B cell (primary cell): ENCODE measurements around the gene HS3ST5. TPM values are rescaled to one million over a fixed set of nuclear protein-coding genes. Genes with fewer than 3 reads are reported as not detected.

ENCODE experiments used
- ATAC-seq: fragments of 200-7000 bp; cut with Tn5 transposase; one replicate; pipeline ENCODE4 v1.10.0; 2021; ENCODE audit warnings: low read depth, mild to moderate bottlenecking, moderate number of reproducible peaks, moderate library complexity
- CTCF ChIA-PET: fragments of 350-600 bp; sonication (Branson Sonifier 250); formaldehyde crosslinking; loops from one replicate; lab custom pipeline; 2021; ENCODE audit warnings: antibody characterized with exemption, inconsistent platforms; lab: Charles Lee
- POLR2A ChIA-PET: fragments of 350-600 bp; sonication (Branson Sonifier 250); formaldehyde crosslinking; loops from one replicate; lab custom pipeline; 2021; ENCODE audit warnings: antibody characterized with exemption; lab: Charles Lee
- DNase-seq: peaks from one replicate; pipeline ENCODE4 v3.0.0; 2013
- H2AFZ ChIP-seq: 2 replicates; pipeline ENCODE4 v1.6.1; 2012; ENCODE audit warnings: mild to moderate bottlenecking, low read depth, low read length; ENCODE audit not compliant: insufficient read depth, poor library complexity, severe bottlenecking
- H3K27ac ChIP-seq, 2 donors: 1 replicate in 1 of 2; 2 replicates in 1 of 2; pipeline ENCODE4 v1.5.1; 2012 to 2013; ENCODE audit warnings: low read length in 2 of 2, mild to moderate bottlenecking in 2 of 2, moderate library complexity in 1 of 2
- H3K27me3 ChIP-seq, 4 experiments: fragments of 200-600 bp in 1 of 4; sonication (generic) in 1 of 4; replicated peaks in 1 of 4; 1 replicate in 2 of 4; 2 replicates in 2 of 4; pipeline versions ENCODE4 v1.6.1 to v1.7.0; 2013 to 2016; ENCODE audit warnings: low read length in 3 of 4, mild to moderate bottlenecking in 2 of 4, mixed read lengths in 1 of 4, moderate library complexity in 1 of 4; ENCODE audit not compliant: insufficient read depth in 4 of 4, control insufficient read depth in 3 of 4; ENCODE audit errors: control extremely low read depth in 1 of 4
- H3K36me3 ChIP-seq, 2 experiments: replicated peaks in 1 of 2; 1 replicate in 1 of 2; 2 replicates in 1 of 2; pipeline versions ENCODE4 v1.6.1 to v1.7.1; 2013; ENCODE audit warnings: low read length in 1 of 2; ENCODE audit not compliant: insufficient read depth in 2 of 2, control insufficient read depth in 1 of 2; ENCODE audit errors: control extremely low read depth in 1 of 2, extremely low read depth in 1 of 2
- H3K4me1 ChIP-seq, 2 donors: fragments of 200-600 bp in 1 of 2; sonication (generic) in 1 of 2; 1 replicate in 1 of 2; 2 replicates in 1 of 2; pipeline versions ENCODE4 v1.5.1 to v1.6.1; 2013 to 2017; ENCODE audit warnings: low read length in 2 of 2; ENCODE audit not compliant: control insufficient read depth in 2 of 2, insufficient read depth in 2 of 2
- H3K4me2 ChIP-seq: replicated peaks from 2 replicates; pipeline ENCODE3; 2012; ENCODE audit warnings: mild to moderate bottlenecking, low read depth, low read length; ENCODE audit not compliant: poor library complexity, severe bottlenecking
- H3K4me3 ChIP-seq, 5 experiments: fragments of 200-600 bp in 1 of 5; sonication (generic) in 1 of 5; 1 replicate in 3 of 5; 2 replicates in 2 of 5; pipeline versions ENCODE4 v1.5.1 to v1.7.0; 2011 to 2016; ENCODE audit warnings: low read length in 4 of 5, mild to moderate bottlenecking in 4 of 5, low read depth in 2 of 5, control low read depth in 1 of 5, moderate library complexity in 1 of 5; ENCODE audit not compliant: insufficient read depth in 1 of 5; ENCODE audit errors: control extremely low read depth in 1 of 5, extremely low read depth in 1 of 5
- H3K79me2 ChIP-seq: fragments of 200-600 bp; sonication (generic); one replicate; pipeline ENCODE4 v1.6.0; 2016; ENCODE audit warnings: low read length; ENCODE audit not compliant: control insufficient read depth, insufficient read depth
- H3K9ac ChIP-seq: fragments of 200-600 bp; sonication (generic); 2 replicates; pipeline ENCODE4 v1.6.1; 2017; ENCODE audit warnings: mild to moderate bottlenecking, low read length, moderate library complexity
- H3K9me3 ChIP-seq, 3 donors: one replicate each; pipeline versions ENCODE4 v1.6.1 to v1.7.1; 2013; ENCODE audit warnings: low read length in 2 of 3; ENCODE audit not compliant: control insufficient read depth in 2 of 3, insufficient read depth in 1 of 3; ENCODE audit errors: control extremely low read depth in 1 of 3
- H4K20me1 ChIP-seq: 2 replicates; pipeline ENCODE4 v1.6.0; 2012; ENCODE audit warnings: mild to moderate bottlenecking, low read length; ENCODE audit not compliant: insufficient read depth, control insufficient read depth, poor library complexity, severe bottlenecking
- H3K27ac Mint-ChIP-seq: one replicate; pipeline ENCODE4 v1.8.0; 2021; ENCODE audit warnings: mixed read lengths
- H3K27me3 Mint-ChIP-seq: one replicate; pipeline ENCODE4 v1.8.0; 2021; ENCODE audit warnings: mixed read lengths
- H3K4me1 Mint-ChIP-seq: one replicate; pipeline ENCODE4 v1.8.0; 2021; ENCODE audit warnings: mixed read lengths
- H3K4me3 Mint-ChIP-seq: one replicate; pipeline ENCODE4 v1.8.0; 2021; ENCODE audit warnings: mixed read lengths
- H3K9me3 Mint-ChIP-seq: one replicate; pipeline ENCODE4 v1.8.0; 2022; ENCODE audit warnings: mixed read lengths; ENCODE audit not compliant: insufficient read depth
- EZH2 ChIP-seq: IDR thresholded peaks from 2 replicates; pipeline ENCODE4 v1.6.1; 2012; ENCODE audit warnings: borderline replicate concordance, low read depth, mild to moderate bottlenecking, moderate library complexity, low read length; ENCODE audit not compliant: insufficient read depth, poor library complexity, severe bottlenecking
- WGBS: methylation state at CpG from one replicate; pipeline ENCODE4 v1.1.5; 2013; ENCODE audit warnings: missing lambda C conversion rate; ENCODE audit not compliant: insufficient coverage; 5-methylcytosine and 5-hydroxymethylcytosine counted together
- intact Hi-C: fragments of 100-400 bp; cut with micrococcal nuclease; formaldehyde crosslinking; loops from one replicate; pipeline ENCODE4 v1.10.0; 2022
- polyA plus RNA-seq: library from polyadenylated mRNA; depleted of rRNA; stranded (reverse); fragments of >200 nt; gene quantifications from 2 replicates; pipeline ENCODE4 v1.2.3, GENCODE V29; 2012
- total RNA-seq, 2 donors: library from RNA; stranded (reverse); fragments of 120-200 nt in 1 of 2; gene quantifications; 1 replicate in 1 of 2; 2 replicates in 1 of 2; pipeline versions ENCODE4 v1.2.3 to v1.2.4, GENCODE V29; 2013 to 2022
- TF ChIP-seq, protein P1 (sequence below): fragments of 200-600 bp; IDR thresholded peaks from one replicate; pipeline ENCODE4 v1.8.0; 2022; ENCODE audit warnings: antibody characterized with exemption, mild to moderate bottlenecking

HS3ST5 gene
- total and polyA plus RNA-seq, 2 donors (not counting 1 experiment from before 2014, with no cell fraction given): not detected

DNA sequence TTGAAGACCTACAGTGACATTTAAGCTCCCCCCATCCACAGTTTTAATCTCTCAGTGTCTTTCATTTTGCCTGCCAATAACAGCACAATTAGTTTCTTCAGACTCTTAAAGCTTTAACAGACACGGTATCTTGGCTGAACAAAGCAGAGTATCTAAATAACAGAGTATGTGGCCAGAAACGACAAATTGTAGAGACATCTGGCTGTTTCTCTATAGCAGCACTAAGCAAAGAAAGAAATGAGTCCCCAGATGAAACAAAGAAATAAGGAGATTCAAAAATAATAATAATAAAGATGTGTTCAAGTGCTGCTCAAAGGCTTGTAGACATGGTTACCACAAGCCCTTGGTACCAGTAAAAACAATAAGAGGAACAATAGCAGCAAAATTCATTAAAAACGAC, 274.1 kb downstream of the HS3ST5 start:
- intact Hi-C loops: no loop called here
- no peak overlapping the region for H3K27ac ChIP-seq
- no peak overlapping the region for H3K4me3 ChIP-seq
- no peak overlapping the region for H3K4me3 Mint-ChIP-seq
- H3K27me3 Mint-ChIP-seq: peaks cover 10% of the 10 kb centered on the region
- H3K27ac Mint-ChIP-seq: no peak overlapping the region
- no peak overlapping the region for H3K4me2 ChIP-seq
- ATAC-seq (no peak), DNase-seq (no peak)
- H3K9me3 Mint-ChIP-seq: no peaks in the 10 kb centered on the region
- no peak for TF ChIP-seq EZH2
- TF ChIP-seq, protein P1, sequence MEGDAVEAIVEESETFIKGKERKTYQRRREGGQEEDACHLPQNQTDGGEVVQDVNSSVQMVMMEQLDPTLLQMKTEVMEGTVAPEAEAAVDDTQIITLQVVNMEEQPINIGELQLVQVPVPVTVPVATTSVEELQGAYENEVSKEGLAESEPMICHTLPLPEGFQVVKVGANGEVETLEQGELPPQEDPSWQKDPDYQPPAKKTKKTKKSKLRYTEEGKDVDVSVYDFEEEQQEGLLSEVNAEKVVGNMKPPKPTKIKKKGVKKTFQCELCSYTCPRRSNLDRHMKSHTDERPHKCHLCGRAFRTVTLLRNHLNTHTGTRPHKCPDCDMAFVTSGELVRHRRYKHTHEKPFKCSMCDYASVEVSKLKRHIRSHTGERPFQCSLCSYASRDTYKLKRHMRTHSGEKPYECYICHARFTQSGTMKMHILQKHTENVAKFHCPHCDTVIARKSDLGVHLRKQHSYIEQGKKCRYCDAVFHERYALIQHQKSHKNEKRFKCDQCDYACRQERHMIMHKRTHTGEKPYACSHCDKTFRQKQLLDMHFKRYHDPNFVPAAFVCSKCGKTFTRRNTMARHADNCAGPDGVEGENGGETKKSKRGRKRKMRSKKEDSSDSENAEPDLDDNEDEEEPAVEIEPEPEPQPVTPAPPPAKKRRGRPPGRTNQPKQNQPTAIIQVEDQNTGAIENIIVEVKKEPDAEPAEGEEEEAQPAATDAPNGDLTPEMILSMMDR: no peak
- H3K4me1 Mint-ChIP-seq: no peaks in the 10 kb centered on the region
- no peaks in the 10 kb centered on the region for H3K36me3 ChIP-seq
- no CpG with 5 or more reads among the region's 3 CpGs for WGBS
- no peak overlapping the region for H3K9ac ChIP-seq
- POLR2A ChIA-PET: no interaction called here
- CTCF ChIA-PET: no interaction called here
- H3K27me3 ChIP-seq: no peaks in the 10 kb centered on the region
- H4K20me1 ChIP-seq: no peaks in the 10 kb centered on the region
- H3K79me2 ChIP-seq: no peaks in the 10 kb centered on the region
- no peaks in the 10 kb centered on the region for H3K4me1 ChIP-seq
- H3K9me3 ChIP-seq: no peaks in the 10 kb centered on the region
- H2AFZ ChIP-seq: no peak overlapping the region

DNA sequence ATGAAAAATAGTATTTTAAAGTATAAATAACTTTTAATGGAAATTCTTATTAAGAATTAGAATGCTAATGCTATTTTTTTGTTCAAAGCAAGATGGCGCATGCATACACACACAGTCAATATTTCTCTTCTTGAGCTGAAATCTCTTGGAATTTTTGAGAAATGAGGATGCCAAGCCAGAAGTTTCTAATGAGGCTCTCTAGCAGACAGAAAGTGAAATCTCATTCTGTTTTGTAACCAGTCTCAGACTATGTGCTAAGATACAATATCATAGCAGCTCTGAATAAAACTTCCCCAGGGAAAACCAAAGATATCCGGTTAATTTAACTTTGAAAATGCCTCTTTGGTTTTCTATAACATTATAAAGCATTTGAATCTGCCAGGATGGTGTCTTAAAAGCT, 274.7 kb downstream of the HS3ST5 start:
- Histone ChIP-seq H3K9me3 (no peaks in the 10 kb centered on the region), H3K27me3 (no peaks in the 10 kb centered on the region), H4K20me1 (no peaks in the 10 kb centered on the region), H3K4me2 (no peak overlapping the region), H2AFZ (no peak overlapping the region), H3K27ac (no peak overlapping the region), H3K36me3 (no peaks in the 10 kb centered on the region), H3K4me3 (no peak overlapping the region), H3K79me2 (no peaks in the 10 kb centered on the region), H3K9ac (no peak overlapping the region), H3K4me1 (no peaks in the 10 kb centered on the region)
- ChIA-PET CTCF (no interaction called here), POLR2A (no interaction called here)
- Mint-ChIP-seq H3K4me3 (no peak overlapping the region), H3K4me1 (no peaks in the 10 kb centered on the region), H3K9me3 (no peaks in the 10 kb centered on the region), H3K27me3 (peaks cover 10% of the 10 kb centered on the region), H3K27ac (no peak overlapping the region)
- ATAC-seq: no peak
- intact Hi-C loops: no loop called here
- WGBS: no CpG with 5 or more reads among the region's 2 CpGs
- no peak for DNase-seq
- no peak for TF ChIP-seq EZH2
- TF ChIP-seq, protein P1: no peak
